Activated naive CD4-positive, alpha-beta T cell treated with anti-CD3 and anti-CD28 coated beads for 36 hours (primary cell): ENCODE data around the gene ATP2C2. TPM values are rescaled to one million over a fixed set of nuclear protein-coding genes. Genes with fewer than 3 reads are reported as not detected.

Experiments used
- CTCF ChIA-PET: fragments of 350-600 bp; sonication (Branson Sonifier 250); formaldehyde crosslinking; loops from one replicate; lab custom pipeline; 2021; ENCODE audit warnings: antibody characterized with exemption; lab: Charles Lee
- DNase-seq: peaks from one replicate; pipeline ENCODE4 v3.0.0-alpha.2; 2020
- H3K27ac Mint-ChIP-seq: one replicate; pipeline ENCODE4 v1.8.0; 2021; ENCODE audit warnings: mild to moderate bottlenecking, mixed read lengths
- H3K27me3 Mint-ChIP-seq: one replicate; pipeline ENCODE4 v1.8.0; 2021; ENCODE audit warnings: low read depth, mixed read lengths
- H3K36me3 Mint-ChIP-seq: one replicate; pipeline ENCODE4 v1.8.0; 2021; ENCODE audit warnings: low read depth, mixed read lengths
- H3K4me1 Mint-ChIP-seq: one replicate; pipeline ENCODE4 v1.8.0; 2021; ENCODE audit warnings: low read depth, mixed read lengths
- H3K4me3 Mint-ChIP-seq: one replicate; pipeline ENCODE4 v1.8.0; 2021; ENCODE audit warnings: mild to moderate bottlenecking, moderate library complexity, mixed read lengths
- H3K9me3 Mint-ChIP-seq: one replicate; pipeline ENCODE4 v1.8.0; 2021; ENCODE audit warnings: mixed read lengths
- intact Hi-C: fragments of 100-400 bp; cut with micrococcal nuclease; formaldehyde crosslinking; loops from one replicate; pipeline ENCODE4 v1.15.1; 2023
- total RNA-seq, 2 experiments: library from RNA; stranded (reverse); gene quantifications; one replicate each; pipeline ENCODE4 v1.2.3, GENCODE V29; 2021

ATP2C2 gene
- total RNA-seq, 2 experiments from 2014 or later: not detected

- Mint-ChIP-seq H3K4me3 (no peak overlapping the region), H3K27me3 (no peaks in the 10 kb centered on the region), H3K4me1 (no peaks in the 10 kb centered on the region), H3K27ac (no peak overlapping the region), H3K9me3 (no peaks in the 10 kb centered on the region), H3K36me3 (no peaks in the 10 kb centered on the region)
- DNase-seq: no peak
- CTCF ChIA-PET: no interaction called here
- intact Hi-C loops: no loop called here
Measured at GRCh38 chr16:84423416-84423837, 55.1 kb downstream of the ATP2C2 start.

- Mint-ChIP-seq H3K4me1 (no peaks in the 10 kb centered on the region), H3K27ac (no peak overlapping the region), H3K27me3 (no peaks in the 10 kb centered on the region), H3K36me3 (no peaks in the 10 kb centered on the region), H3K9me3 (no peaks in the 10 kb centered on the region), H3K4me3 (no peak overlapping the region)
- DNase-seq: no peak
- CTCF ChIA-PET: no interaction called here
- intact Hi-C loops: no loop called here
Measured at GRCh38 chr16:84425696-84426095, 57.4 kb downstream of the ATP2C2 start.

GRCh38 chr16:84426804-84427203, 58.5 kb downstream of the ATP2C2 start:
- intact Hi-C loops: no loop called here
- Mint-ChIP-seq H3K9me3 (no peaks in the 10 kb centered on the region), H3K4me3 (no peak overlapping the region), H3K36me3 (no peaks in the 10 kb centered on the region), H3K27me3 (no peaks in the 10 kb centered on the region), H3K27ac (no peak overlapping the region), H3K4me1 (no peaks in the 10 kb centered on the region)
- DNase-seq: no peak
- CTCF ChIA-PET: no interaction called here

- no peak for DNase-seq
- CTCF ChIA-PET: no interaction called here
- no peaks in the 10 kb centered on the region for H3K36me3 Mint-ChIP-seq
- no peaks in the 10 kb centered on the region for H3K9me3 Mint-ChIP-seq
- H3K4me1 Mint-ChIP-seq: no peaks in the 10 kb centered on the region
- intact Hi-C loops: no loop called here
- no peak overlapping the region for H3K4me3 Mint-ChIP-seq
- no peak overlapping the region for H3K27ac Mint-ChIP-seq
- no peaks in the 10 kb centered on the region for H3K27me3 Mint-ChIP-seq
Measured at GRCh38 chr16:84427553-84427952, 59.2 kb downstream of the ATP2C2 start.

- Mint-ChIP-seq H3K36me3 (no peaks in the 10 kb centered on the region), H3K27me3 (no peaks in the 10 kb centered on the region), H3K4me3 (no peak overlapping the region), H3K27ac (no peak overlapping the region), H3K9me3 (no peaks in the 10 kb centered on the region), H3K4me1 (no peaks in the 10 kb centered on the region)
- no peak for DNase-seq
- intact Hi-C loops: no loop called here
- CTCF ChIA-PET: no interaction called here
Measured at GRCh38 chr16:84430860-84431259, 62.5 kb downstream of the ATP2C2 start.

- no peak for DNase-seq
- intact Hi-C loops: no loop called here
Measured at GRCh38 chr16:84434800-84435199, 66.5 kb downstream of the ATP2C2 start.

GRCh38 chr16:84436196-84436595, 67.9 kb downstream of the ATP2C2 start:
- Mint-ChIP-seq H3K4me1 (no peaks in the 10 kb centered on the region), H3K4me3 (no peak overlapping the region), H3K27ac (no peak overlapping the region), H3K9me3 (no peaks in the 10 kb centered on the region), H3K36me3 (no peaks in the 10 kb centered on the region), H3K27me3 (no peaks in the 10 kb centered on the region)
- CTCF ChIA-PET: no interaction called here
- intact Hi-C loops: no loop called here
- no peak for DNase-seq

More at GRCh38 chr16:84434800-84435199, 66.5 kb downstream of the ATP2C2 start:
- Mint-ChIP-seq H3K27me3 (no peaks in the 10 kb centered on the region), H3K36me3 (no peaks in the 10 kb centered on the region), H3K4me3 (no peak overlapping the region), H3K4me1 (no peaks in the 10 kb centered on the region), H3K9me3 (no peaks in the 10 kb centered on the region), H3K27ac (no peak overlapping the region)
- CTCF ChIA-PET: interaction anchor here (1.1 kb wide), 1 partner anchor 71 kb away, joined by 3 read pairs; no protein-coding TSS in a partner anchor

GRCh38 chr16:84438971-84439696, 70.8 kb downstream of the ATP2C2 start:
- Mint-ChIP-seq H3K4me1 (no peaks in the 10 kb centered on the region), H3K9me3 (no peaks in the 10 kb centered on the region), H3K36me3 (no peaks in the 10 kb centered on the region), H3K4me3 (no peak overlapping the region), H3K27me3 (peaks cover 8% of the 10 kb centered on the region), H3K27ac (no peak overlapping the region)
- no peak for DNase-seq
- CTCF ChIA-PET: interaction anchor here (0.6 kb wide), 1 partner anchor 273 kb away, joined by 3 read pairs; no protein-coding TSS in a partner anchor
- intact Hi-C loops: no loop called here

GRCh38 chr16:84442416-84443145, 74.2 kb downstream of the ATP2C2 start:
- no peaks in the 10 kb centered on the region for H3K4me1 Mint-ChIP-seq
- H3K27ac Mint-ChIP-seq: no peak overlapping the region
- DNase-seq: no peak
- no peaks in the 10 kb centered on the region for H3K9me3 Mint-ChIP-seq
- CTCF ChIA-PET: no interaction called here
- no peak overlapping the region for H3K4me3 Mint-ChIP-seq
- H3K27me3 Mint-ChIP-seq: peaks cover 12% of the 10 kb centered on the region
- no peaks in the 10 kb centered on the region for H3K36me3 Mint-ChIP-seq
- intact Hi-C loops: no loop called here

GRCh38 chr16:84443166-84443802, 74.9 kb downstream of the ATP2C2 start:
- H3K9me3 Mint-ChIP-seq: no peaks in the 10 kb centered on the region
- H3K4me3 Mint-ChIP-seq: no peak overlapping the region
- H3K27me3 Mint-ChIP-seq: peaks cover 12% of the 10 kb centered on the region
- no peaks in the 10 kb centered on the region for H3K36me3 Mint-ChIP-seq
- H3K4me1 Mint-ChIP-seq: no peaks in the 10 kb centered on the region
- intact Hi-C loops: no loop called here
- CTCF ChIA-PET: no interaction called here
- no peak overlapping the region for H3K27ac Mint-ChIP-seq
- no peak for DNase-seq

- Mint-ChIP-seq H3K27me3 (peaks cover 12% of the 10 kb centered on the region), H3K27ac (no peak overlapping the region), H3K4me3 (no peak overlapping the region), H3K4me1 (no peaks in the 10 kb centered on the region), H3K36me3 (no peaks in the 10 kb centered on the region), H3K9me3 (no peaks in the 10 kb centered on the region)
- CTCF ChIA-PET: no interaction called here
- intact Hi-C loops: no loop called here
- DNase-seq: no peak
Measured at GRCh38 chr16:84444476-84444875, 76.1 kb downstream of the ATP2C2 start.

GRCh38 chr16:84446084-84446483, 77.7 kb downstream of the ATP2C2 start:
- Mint-ChIP-seq H3K9me3 (peaks cover 3% of the 10 kb centered on the region), H3K4me3 (no peak overlapping the region), H3K27me3 (peaks cover 12% of the 10 kb centered on the region), H3K36me3 (no peaks in the 10 kb centered on the region), H3K4me1 (no peaks in the 10 kb centered on the region), H3K27ac (no peak overlapping the region)
- intact Hi-C loops: no loop called here
- CTCF ChIA-PET: no interaction called here
- DNase-seq: no peak
